T-cell (primary cell): Measurements from ENCODE around the gene ZMYM4. TPM values are rescaled to one million over a fixed set of nuclear protein-coding genes. Genes with fewer than 3 reads are reported as not detected.

Experiments
- ATAC-seq, 4 experiments: fragments of 200-7000 bp in 3 of 4; fragments of 150-1000 bp in 1 of 4; cut with Tn5 transposase; replicated peaks in 1 of 4; 1 replicate in 3 of 4; 2 replicates in 1 of 4; pipeline ENCODE4 v1.10.0; 2021; ENCODE audit warnings: moderate library complexity in 3 of 4, mild to moderate bottlenecking in 2 of 4, moderate number of reproducible peaks in 1 of 4
- CTCF ChIA-PET, 2 donors: fragments of 300-600 bp; sonication (Branson Sonifier 250); formaldehyde crosslinking; loops; one replicate each; lab custom pipeline; 2022; ENCODE audit warnings: antibody characterized with exemption in 2 of 2; lab: Charles Lee
- POLR2A ChIA-PET, 2 donors: fragments of 300-600 bp; sonication (Branson Sonifier 250); formaldehyde crosslinking; loops; one replicate each; lab custom pipeline; 2022; ENCODE audit warnings: antibody characterized with exemption in 2 of 2; lab: Charles Lee
- DNase-seq, 35 experiments: peaks; one replicate each; pipeline versions ENCODE4 v3.0.0 to v3.0.0-alpha.2; 2013 to 2023
- H3K27ac ChIP-seq: one replicate; pipeline ENCODE4 v1.5.1; 2013; ENCODE audit warnings: low read length
- H3K27me3 ChIP-seq, 2 experiments: replicated peaks in 1 of 2; 1 replicate in 1 of 2; 2 replicates in 1 of 2; pipeline versions ENCODE4 v1.6.1 to v1.7.0; 2013; ENCODE audit warnings: low read length in 1 of 2, mixed read lengths in 1 of 2; ENCODE audit not compliant: control insufficient read depth in 2 of 2, insufficient read depth in 2 of 2; ENCODE audit errors: extremely low read depth in 1 of 2
- H3K36me3 ChIP-seq, 2 donors: 1 replicate in 1 of 2; 2 replicates in 1 of 2; pipeline versions ENCODE4 v1.6.1 to v1.7.0; 2013; ENCODE audit warnings: low read length in 1 of 2; ENCODE audit not compliant: control insufficient read depth in 2 of 2, insufficient read depth in 1 of 2; ENCODE audit errors: extremely low read depth in 1 of 2
- H3K4me1 ChIP-seq, 2 experiments: 1 replicate in 1 of 2; 2 replicates in 1 of 2; pipeline versions ENCODE4 v1.6.1 to v1.7.0; 2013; ENCODE audit warnings: low read length in 2 of 2, mixed read lengths in 1 of 2; ENCODE audit not compliant: insufficient read depth in 2 of 2, control insufficient read depth in 1 of 2; ENCODE audit errors: extremely low read depth in 1 of 2
- H3K4me3 ChIP-seq, 2 donors: 1 replicate in 1 of 2; 2 replicates in 1 of 2; pipeline versions ENCODE4 v1.5.1 to v1.7.0; 2013; ENCODE audit warnings: mild to moderate bottlenecking in 2 of 2, low read length in 1 of 2, moderate library complexity in 1 of 2; ENCODE audit not compliant: control insufficient read depth in 1 of 2; ENCODE audit errors: extremely low read depth in 1 of 2
- H3K9me3 ChIP-seq: 2 replicates; pipeline ENCODE4 v1.7.0; 2013
- H3K27ac Mint-ChIP-seq, 2 donors: one replicate each; pipeline ENCODE4 v1.8.0; 2020 to 2021; ENCODE audit warnings: mild to moderate bottlenecking in 2 of 2, mixed read lengths in 2 of 2
- H3K27me3 Mint-ChIP-seq, 2 donors: one replicate each; pipeline ENCODE4 v1.8.0; 2021 to 2022; ENCODE audit warnings: mixed read lengths in 2 of 2
- H3K36me3 Mint-ChIP-seq: one replicate; pipeline ENCODE4 v1.8.0; 2021; ENCODE audit warnings: mixed read lengths
- H3K4me1 Mint-ChIP-seq, 3 donors: one replicate each; pipeline ENCODE4 v1.8.0; 2020 to 2022; ENCODE audit warnings: mixed read lengths in 3 of 3, mild to moderate bottlenecking in 1 of 3
- H3K4me3 Mint-ChIP-seq, 3 donors: one replicate each; pipeline ENCODE4 v1.8.0; 2020 to 2022; ENCODE audit warnings: mild to moderate bottlenecking in 3 of 3, mixed read lengths in 3 of 3, moderate library complexity in 3 of 3
- H3K9me3 Mint-ChIP-seq, 3 donors: one replicate each; pipeline ENCODE4 v1.8.0; 2020 to 2022; ENCODE audit warnings: mixed read lengths in 3 of 3
- WGBS: methylation state at CpG from one replicate; pipeline ENCODE4 v1.1.5; 2013; ENCODE audit warnings: missing lambda C conversion rate; ENCODE audit not compliant: insufficient coverage; 5-methylcytosine and 5-hydroxymethylcytosine counted together
- total RNA-seq, 35 experiments: library from RNA in 6 of 35; stranded (reverse) in 6 of 35; fragments of 120-200 nt in 1 of 35; gene quantifications; one replicate each; pipeline versions ENCODE4 v1.2.1 to v1.2.4 and lab custom pipeline; 2013 to 2026

ZMYM4 gene
- total RNA-seq, 5 donors from 2014 or later (not counting 1 experiment from before 2014, with no cell fraction given) = 28.7 to 41.7 (median 38.5) TPM

GRCh38 chr1:35288761-35289160 lies 20.3 kb downstream of the ZMYM4 start:
- ChIA-PET CTCF (no interaction called here), POLR2A (no interaction called here)
- H3K9me3 ChIP-seq = no peaks in the 10 kb centered on the region
- H3K27ac Mint-ChIP-seq = no peak overlapping the region
- H3K36me3 Mint-ChIP-seq = peaks cover 17% of the 10 kb centered on the region
- H3K9me3 Mint-ChIP-seq = no peaks in the 10 kb centered on the region
- peaks cover 0 to 8% of the 10 kb centered on the region in 2 donors for H3K36me3 ChIP-seq
- peaks cover 37 to 53% (median 45%) of the 10 kb centered on the region in 3 donors for H3K4me1 Mint-ChIP-seq
- no peak for ATAC-seq
- peaks cover 7 to 34% of the 10 kb centered on the region in 2 experiments for H3K4me1 ChIP-seq
- DNase-seq = no peak
- H3K4me3 ChIP-seq = no peak overlapping the region
- no peaks in the 10 kb centered on the region for H3K27me3 Mint-ChIP-seq
- H3K27ac ChIP-seq = no peak overlapping the region
- no peaks in the 10 kb centered on the region for H3K27me3 ChIP-seq
- no peak overlapping the region for H3K4me3 Mint-ChIP-seq

GRCh38 chr1:35290452-35290851 lies 21.9 kb downstream of the ZMYM4 start:
- Histone ChIP-seq H3K27ac (no peak overlapping the region), H3K4me1 (peaks cover 7 to 28% of the 10 kb centered on the region in 2 experiments), H3K9me3 (no peaks in the 10 kb centered on the region), H3K27me3 (no peaks in the 10 kb centered on the region), H3K4me3 (no peak overlapping the region), H3K36me3 (peaks cover 0 to 8% of the 10 kb centered on the region in 2 donors)
- DNase-seq (no peak), ATAC-seq (no peak)
- ChIA-PET POLR2A (no interaction called here), CTCF (no interaction called here)
- WGBS = 100% methylated on average over 2 of the region's 2 CpGs
- Mint-ChIP-seq H3K9me3 (no peaks in the 10 kb centered on the region), H3K4me1 (peaks cover 24 to 41% (median 32%) of the 10 kb centered on the region in 3 donors), H3K4me3 (no peak overlapping the region), H3K27ac (no peak overlapping the region), H3K27me3 (no peaks in the 10 kb centered on the region), H3K36me3 (peaks cover 6% of the 10 kb centered on the region)

- Mint-ChIP-seq H3K36me3 (peaks cover 10% of the 10 kb centered on the region), H3K9me3 (no peaks in the 10 kb centered on the region), H3K4me1 (peaks cover 7 to 22% (median 10%) of the 10 kb centered on the region in 3 donors), H3K4me3 (no peak overlapping the region), H3K27me3 (no peaks in the 10 kb centered on the region), H3K27ac (no peak overlapping the region)
- no CpG with 5 or more reads among the region's 2 CpGs for WGBS
- Histone ChIP-seq H3K4me3 (no peak overlapping the region), H3K9me3 (no peaks in the 10 kb centered on the region), H3K27ac (no peak overlapping the region), H3K27me3 (no peaks in the 10 kb centered on the region), H3K4me1 (peaks cover 0 to 4% of the 10 kb centered on the region in 2 experiments), H3K36me3 (peaks cover 4 to 17% of the 10 kb centered on the region in 2 donors)
- ATAC-seq (no peak), DNase-seq (no peak)
- CTCF ChIA-PET = no interaction called here
- POLR2A ChIA-PET = no interaction called here
Observed at GRCh38 chr1:35294809-35295208, 26.3 kb downstream of the ZMYM4 start.

- no peaks in the 10 kb centered on the region for H3K9me3 ChIP-seq
- H3K4me3 ChIP-seq = no peak overlapping the region
- ATAC-seq (no peak), DNase-seq (no peak)
- peaks cover 0 to 4% of the 10 kb centered on the region in 2 experiments for H3K4me1 ChIP-seq
- Mint-ChIP-seq H3K4me1 (peaks cover 12 to 14% (median 12%) of the 10 kb centered on the region in 3 donors), H3K27ac (no peak overlapping the region), H3K4me3 (no peak overlapping the region), H3K36me3 (peaks cover 6% of the 10 kb centered on the region), H3K9me3 (no peaks in the 10 kb centered on the region), H3K27me3 (no peaks in the 10 kb centered on the region)
- H3K27me3 ChIP-seq = no peaks in the 10 kb centered on the region
- peaks cover 4 to 16% of the 10 kb centered on the region in 2 donors for H3K36me3 ChIP-seq
- no peak overlapping the region for H3K27ac ChIP-seq
- 78% methylated on average over 2 of the region's 2 CpGs for whole genome bisulfite sequencing
- CTCF ChIA-PET = interaction anchor here (0.5 to 1.3 kb wide), 3 partner anchors 96 to 432 kb away, joined by 4 to 8 read pairs (median 5); no protein-coding TSS in a partner anchor
- POLR2A ChIA-PET = no interaction called here
Observed at GRCh38 chr1:35297886-35298285, 29.4 kb downstream of the ZMYM4 start.

GRCh38 chr1:35298464-35298863 lies 30.0 kb downstream of the ZMYM4 start:
- peaks cover 4 to 11% of the 10 kb centered on the region in 2 donors for H3K36me3 ChIP-seq
- H3K9me3 Mint-ChIP-seq = no peaks in the 10 kb centered on the region
- peak overlapping the region; percentile 72 for H3K27ac Mint-ChIP-seq
- peaks cover 6% of the 10 kb centered on the region for H3K36me3 Mint-ChIP-seq
- peak; percentile 75 to 93 (median 84) for ATAC-seq
- H3K4me1 ChIP-seq = peaks cover 0 to 4% of the 10 kb centered on the region in 2 experiments
- no peak overlapping the region for H3K4me3 ChIP-seq
- peak in 31 of 35 experiments; percentile 2 to 68 (median 17) for DNase-seq
- CTCF ChIA-PET = interaction anchor here in 1 of 2 donors (0.5 to 1.3 kb wide), 3 partner anchors 12 to 432 kb away, joined by 4 to 8 read pairs (median 7); no protein-coding TSS in a partner anchor
- no CpG with 5 or more reads among the region's 2 CpGs for WGBS
- H3K4me3 Mint-ChIP-seq = no peak overlapping the region
- POLR2A ChIA-PET = no interaction called here
- H3K9me3 ChIP-seq = no peaks in the 10 kb centered on the region
- peaks cover 12 to 14% (median 14%) of the 10 kb centered on the region in 3 donors for H3K4me1 Mint-ChIP-seq
- no peak overlapping the region for H3K27ac ChIP-seq
- H3K27me3 ChIP-seq = no peaks in the 10 kb centered on the region
- H3K27me3 Mint-ChIP-seq = no peaks in the 10 kb centered on the region

GRCh38 chr1:35300376-35300775 lies 31.9 kb downstream of the ZMYM4 start:
- H3K9me3 ChIP-seq = no peaks in the 10 kb centered on the region
- no peaks in the 10 kb centered on the region for H3K27me3 Mint-ChIP-seq
- ChIA-PET POLR2A (interaction anchor here in 1 of 2 donors (0.6 kb wide), 1 partner anchor 21 kb away, joined by 3 read pairs; no protein-coding TSS in a partner anchor), CTCF (no interaction called here)
- no peak overlapping the region for H3K4me3 ChIP-seq
- peaks cover 12 to 14% (median 14%) of the 10 kb centered on the region in 3 donors for H3K4me1 Mint-ChIP-seq
- no peak overlapping the region for H3K27ac Mint-ChIP-seq
- no peak overlapping the region for H3K27ac ChIP-seq
- H3K27me3 ChIP-seq = no peaks in the 10 kb centered on the region
- no CpG with 5 or more reads among the region's 1 CpG for WGBS
- peaks cover 0 to 4% of the 10 kb centered on the region in 2 experiments for H3K4me1 ChIP-seq
- peaks cover 6% of the 10 kb centered on the region for H3K36me3 Mint-ChIP-seq
- DNase-seq = no peak
- H3K36me3 ChIP-seq = peaks cover 4 to 9% of the 10 kb centered on the region in 2 donors
- no peak for ATAC-seq
- H3K4me3 Mint-ChIP-seq = no peak overlapping the region
- H3K9me3 Mint-ChIP-seq = no peaks in the 10 kb centered on the region
